ENCODE data around the gene KCNIP1. TPM values are rescaled to one million over a fixed set of nuclear protein-coding genes. Genes with fewer than 3 reads are reported as not detected.

KCNIP1 gene
- total and polyA plus RNA-seq, 2 of the 13 experiments (the other 11 are each of a cell fraction or from before 2014, with no cell fraction given): not detected

DNA sequence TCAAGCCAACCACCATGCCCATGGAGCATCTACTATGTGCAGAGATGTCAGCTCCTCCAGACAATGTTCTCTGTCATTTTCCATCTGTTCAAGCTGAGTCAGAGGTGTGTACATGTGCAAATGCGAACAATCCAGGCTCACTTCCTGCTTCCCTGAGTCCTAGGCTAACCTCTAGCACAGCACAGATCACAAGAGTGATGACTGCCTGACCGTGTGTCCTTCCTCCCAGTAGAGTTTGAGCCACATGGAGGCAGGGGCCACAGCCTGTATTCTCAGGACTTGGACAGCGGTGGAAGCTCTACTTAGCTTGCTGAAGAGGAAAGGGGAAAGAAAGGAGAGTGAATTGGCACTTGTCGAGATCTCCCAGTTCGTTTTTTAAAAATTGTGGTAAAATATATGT, 87.2 kb downstream of the KCNIP1 start:
- in situ Hi-C loops (cut with HindIII; ENCODE audit: extremely low pct_ligation_motif_present, low pct_unique_long_range_greater_than_20kb): no loop called here

More for the DNA sequence above, 87.2 kb downstream of the KCNIP1 start:
- Histone ChIP-seq H3K27me3 (ENCODE audit: control insufficient read depth in 1 of 2, insufficient read depth in 2 of 2, low read length in 2 of 2) (no peaks in the 10 kb centered on the region), H2AFZ (ENCODE audit: low read length) (no peak overlapping the region), H3K4me3 (replicated peaks in 1 of 3; ENCODE audit: insufficient read depth in 1 of 3, low read depth in 2 of 3, low read length in 3 of 3) (no peak overlapping the region), H3K9me3 (ENCODE audit: low read length) (no peaks in the 10 kb centered on the region), H3K79me2 (ENCODE audit: insufficient read depth, low read length) (no peaks in the 10 kb centered on the region), H4K20me1 (ENCODE audit: insufficient read depth, low read length) (no peaks in the 10 kb centered on the region), H3K27ac (ENCODE audit: extremely low read length, insufficient read depth, low read length) (no peak overlapping the region), H3K4me1 (ENCODE audit: insufficient read depth, low read length) (no peaks in the 10 kb centered on the region), H3K36me3 (replicated peaks in 1 of 2; ENCODE audit: control insufficient read depth in 1 of 2, insufficient read depth in 2 of 2, low read length in 2 of 2) (no peaks in the 10 kb centered on the region), H3K4me2 (ENCODE audit: low read depth, low read length) (no peak overlapping the region), H3K9ac (ENCODE audit: insufficient read depth, low read depth, low read length) (no peak overlapping the region)
- no peak for FAIRE-seq
- no peak for ATAC-seq
- no peak for DNase-seq (ENCODE audit: low spot score)
- WGBS (ENCODE audit: low lambda C conversion rate): 3% methylated on average over 5 of the region's 5 CpGs
- intact Hi-C loops (cut with micrococcal nuclease; ENCODE audit: unreplicated experiment): no loop called here
- BruUV-seq (replicated peaks): no TSS peak
- POLR2A ChIA-PET: no interaction called here
- TF ChIP-seq ZNF264 (CRISPR knock-in tag; IDR thresholded peaks at IDR 0.05) (no peak), ZNF20 (CRISPR knock-in tag; IDR thresholded peaks at IDR 0.05) (no peak), ZFP90 (CRISPR knock-in tag; IDR thresholded peaks at IDR 0.05; ENCODE audit: borderline replicate concordance) (no peak), ZNF552 (CRISPR knock-in tag; IDR thresholded peaks at IDR 0.05; ENCODE audit: borderline replicate concordance) (no peak), RFX1 (IDR thresholded peaks at IDR 0.05) (no peak), ZFP37 (CRISPR knock-in tag; IDR thresholded peaks at IDR 0.05; ENCODE audit: borderline replicate concordance) (no peak), RFXANK (CRISPR knock-in tag; IDR thresholded peaks at IDR 0.05) (no peak), KDM1A (CRISPR knock-in tag; IDR thresholded peaks at IDR 0.05) (no peak), TCF12 (IDR thresholded peaks at IDR 0.05) (no peak), TCF12 (CRISPR knock-in tag; IDR thresholded peaks at IDR 0.05) (no peak), ZNF616 (CRISPR knock-in tag; IDR thresholded peaks at IDR 0.05; ENCODE audit: low read depth) (no peak)
- TF ChIP-seq, protein P1, sequence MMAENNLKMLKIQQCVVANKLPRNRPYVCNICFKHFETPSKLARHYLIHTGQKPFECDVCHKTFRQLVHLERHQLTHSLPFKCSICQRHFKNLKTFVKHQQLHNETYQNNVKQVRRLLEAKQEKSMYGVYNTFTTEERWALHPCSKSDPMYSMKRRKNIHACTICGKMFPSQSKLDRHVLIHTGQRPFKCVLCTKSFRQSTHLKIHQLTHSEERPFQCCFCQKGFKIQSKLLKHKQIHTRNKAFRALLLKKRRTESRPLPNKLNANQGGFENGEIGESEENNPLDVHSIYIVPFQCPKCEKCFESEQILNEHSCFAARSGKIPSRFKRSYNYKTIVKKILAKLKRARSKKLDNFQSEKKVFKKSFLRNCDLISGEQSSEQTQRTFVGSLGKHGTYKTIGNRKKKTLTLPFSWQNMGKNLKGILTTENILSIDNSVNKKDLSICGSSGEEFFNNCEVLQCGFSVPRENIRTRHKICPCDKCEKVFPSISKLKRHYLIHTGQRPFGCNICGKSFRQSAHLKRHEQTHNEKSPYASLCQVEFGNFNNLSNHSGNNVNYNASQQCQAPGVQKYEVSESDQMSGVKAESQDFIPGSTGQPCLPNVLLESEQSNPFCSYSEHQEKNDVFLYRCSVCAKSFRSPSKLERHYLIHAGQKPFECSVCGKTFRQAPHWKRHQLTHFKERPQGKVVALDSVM (CRISPR knock-in tag; IDR thresholded peaks at IDR 0.05): no peak
- TF ChIP-seq, protein P2, sequence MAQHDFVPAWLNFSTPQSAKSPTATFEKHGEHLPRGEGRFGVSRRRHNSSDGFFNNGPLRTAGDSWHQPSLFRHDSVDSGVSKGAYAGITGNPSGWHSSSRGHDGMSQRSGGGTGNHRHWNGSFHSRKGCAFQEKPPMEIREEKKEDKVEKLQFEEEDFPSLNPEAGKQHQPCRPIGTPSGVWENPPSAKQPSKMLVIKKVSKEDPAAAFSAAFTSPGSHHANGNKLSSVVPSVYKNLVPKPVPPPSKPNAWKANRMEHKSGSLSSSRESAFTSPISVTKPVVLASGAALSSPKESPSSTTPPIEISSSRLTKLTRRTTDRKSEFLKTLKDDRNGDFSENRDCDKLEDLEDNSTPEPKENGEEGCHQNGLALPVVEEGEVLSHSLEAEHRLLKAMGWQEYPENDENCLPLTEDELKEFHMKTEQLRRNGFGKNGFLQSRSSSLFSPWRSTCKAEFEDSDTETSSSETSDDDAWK (CRISPR knock-in tag; IDR thresholded peaks at IDR 0.05): no peak
- CTCF ChIA-PET (ENCODE audit: low intra/inter-chr PET ratio, low total read pairs): no interaction called here

All from HepG2 (cell line).